Epithelial cell of prostate (primary cell): ENCODE measurements around the gene ZDHHC22.

Source experiments
- DNase-seq: peaks from one replicate; pipeline ENCODE4 v3.0.0-alpha.2; 2011; ENCODE audit warnings: low read depth, low spot score
- H3K27ac ChIP-seq: fragments of 450-650 bp; 2 replicates; pipeline ENCODE4 v1.5.1; 2017; ENCODE audit warnings: mild to moderate bottlenecking

Gene ZDHHC22

DNA sequence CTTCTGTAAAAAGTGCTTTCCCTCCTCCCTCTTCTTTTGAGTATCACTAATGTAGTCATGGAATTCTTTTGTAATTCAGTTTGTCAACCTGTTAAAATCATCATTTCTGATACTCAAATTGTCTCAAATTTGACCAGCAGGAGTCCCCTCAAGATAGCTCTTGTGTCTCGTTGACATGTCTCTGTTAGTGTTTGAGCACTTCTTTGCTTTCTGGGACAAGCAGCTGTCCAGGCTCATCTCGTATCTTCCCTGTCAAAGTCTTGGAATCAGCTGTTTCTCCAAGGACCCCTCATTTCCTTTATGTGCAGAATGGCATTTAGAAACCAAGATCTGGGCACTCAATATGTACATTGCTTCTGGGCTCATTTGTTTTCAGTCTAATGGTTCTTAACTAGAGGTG, 32.8 kb downstream of the ZDHHC22 start:
- no peak overlapping the region for H3K27ac ChIP-seq
- DNase-seq: no peak

- no peak for DNase-seq
- no peak overlapping the region for H3K27ac ChIP-seq
Measured at GRCh38 chr14:77107228-77107627, 34.4 kb downstream of the ZDHHC22 start.

GRCh38 chr14:77106666-77107065, 34.9 kb downstream of the ZDHHC22 start:
- H3K27ac ChIP-seq: no peak overlapping the region
- no peak for DNase-seq

DNA sequence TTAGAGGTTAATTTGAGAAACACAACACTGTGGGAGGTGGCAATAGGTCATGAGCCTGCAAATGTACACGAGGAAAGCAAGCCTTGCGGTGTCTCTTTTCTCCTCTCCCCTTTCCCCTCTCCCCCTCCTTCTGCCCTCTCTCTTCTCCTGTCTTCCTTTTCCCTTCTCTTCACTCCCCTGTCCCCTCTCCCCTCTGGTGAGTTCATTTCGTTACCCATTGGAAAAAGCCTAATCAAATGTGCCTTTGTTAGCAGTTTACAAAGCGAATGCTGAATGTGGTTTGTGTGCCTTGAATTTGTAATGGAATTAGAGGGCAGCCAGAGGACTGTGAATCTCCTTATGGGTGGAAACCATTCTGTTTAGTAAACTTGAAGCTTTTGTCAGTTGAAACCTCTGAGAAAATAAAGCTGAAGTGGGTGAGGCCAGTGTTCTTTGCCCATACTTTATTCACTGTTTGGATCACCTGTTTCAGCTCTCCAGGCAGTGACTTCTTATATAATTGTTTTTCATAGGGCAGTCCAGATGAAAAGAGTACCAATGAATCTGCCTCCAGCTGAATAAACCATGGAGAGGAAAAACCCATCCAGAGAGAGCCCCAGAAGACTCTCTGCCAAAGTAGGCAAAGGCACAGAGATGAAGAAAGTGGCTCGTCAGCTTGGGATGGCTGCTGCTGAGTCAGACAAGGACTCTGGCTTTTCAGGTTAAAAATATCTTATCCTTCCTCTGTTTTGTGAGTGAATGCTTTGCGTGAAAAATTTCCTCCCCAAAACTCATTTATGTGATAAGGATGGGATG, 36.2 kb downstream of the ZDHHC22 start:
- no peak for DNase-seq
- no peak overlapping the region for H3K27ac ChIP-seq

DNA sequence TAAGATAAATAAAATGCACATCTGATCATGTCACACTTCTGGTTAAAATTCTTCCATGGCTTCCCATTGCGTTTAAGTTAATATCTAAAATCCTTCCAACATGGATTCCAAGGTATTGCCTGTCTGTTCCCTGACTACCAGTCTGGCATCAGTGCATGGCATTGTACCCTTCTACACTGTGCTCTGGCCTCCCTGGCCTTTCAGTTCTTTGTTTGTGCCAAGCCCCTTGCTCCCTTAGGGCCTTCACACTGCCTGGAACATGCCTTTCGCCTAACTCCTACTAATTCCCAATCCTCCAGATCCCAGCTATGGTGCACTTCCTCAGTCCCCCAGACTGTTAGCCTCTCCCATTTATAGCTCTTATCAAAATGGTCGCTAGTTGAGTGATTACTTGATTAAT, 37.2 kb downstream of the ZDHHC22 start:
- no peak overlapping the region for H3K27ac ChIP-seq

GRCh38 chr14:77103951-77104350, 37.6 kb downstream of the ZDHHC22 start:
- no peak overlapping the region for H3K27ac ChIP-seq
- DNase-seq: no peak

More for the DNA sequence above, 37.2 kb downstream of the ZDHHC22 start:
- no peak for DNase-seq

DNA sequence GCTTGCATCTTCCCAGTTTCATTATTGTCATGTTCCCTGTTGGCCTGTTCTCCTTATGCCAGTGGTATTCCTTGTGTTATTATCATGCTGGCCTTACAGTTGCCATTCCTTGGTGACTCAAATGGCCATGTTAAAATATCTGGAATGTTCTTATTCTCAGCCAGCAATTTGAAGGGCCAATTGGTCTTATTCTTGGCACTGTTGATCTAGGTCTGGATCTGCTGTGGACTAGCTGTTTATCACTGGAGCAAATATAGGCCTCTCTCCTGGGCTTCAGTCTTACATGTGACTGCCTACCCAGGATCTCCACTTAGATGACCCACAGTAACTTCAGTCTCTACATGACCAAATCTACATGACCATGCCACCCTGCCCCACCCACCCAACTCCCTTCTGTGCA, 38.1 kb downstream of the ZDHHC22 start:
- H3K27ac ChIP-seq: no peak overlapping the region
- DNase-seq: no peak

- no peak overlapping the region for H3K27ac ChIP-seq
- DNase-seq: no peak
Measured at GRCh38 chr14:77102154-77102553, 39.4 kb downstream of the ZDHHC22 start.

DNA sequence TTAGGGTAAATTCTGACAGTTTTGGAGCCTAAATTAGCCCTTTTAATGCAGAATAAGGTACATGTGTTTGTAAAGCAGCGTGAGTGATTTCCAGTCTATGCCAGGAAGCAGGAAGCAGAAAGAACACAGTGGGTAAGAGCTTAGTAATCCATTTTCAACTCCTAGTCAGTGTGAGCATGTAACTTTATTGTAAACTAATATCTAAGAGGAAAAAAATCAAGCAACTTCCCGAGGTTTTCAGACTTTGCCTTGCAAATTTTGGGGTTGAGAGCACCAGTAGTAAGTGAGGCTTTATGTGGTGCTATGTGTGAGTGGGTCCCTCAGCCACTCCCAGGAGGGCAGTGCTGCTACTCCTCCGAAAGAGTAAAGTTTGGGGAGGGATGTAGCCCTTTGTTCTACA, 40.6 kb downstream of the ZDHHC22 start:
- DNase-seq: no peak

GRCh38 chr14:77099425-77100167, 42.0 kb downstream of the ZDHHC22 start:
- no peak for DNase-seq
- no peak overlapping the region for H3K27ac ChIP-seq

More for the DNA sequence above, 40.6 kb downstream of the ZDHHC22 start:
- peak overlapping the region; percentile 20 for H3K27ac ChIP-seq

DNA sequence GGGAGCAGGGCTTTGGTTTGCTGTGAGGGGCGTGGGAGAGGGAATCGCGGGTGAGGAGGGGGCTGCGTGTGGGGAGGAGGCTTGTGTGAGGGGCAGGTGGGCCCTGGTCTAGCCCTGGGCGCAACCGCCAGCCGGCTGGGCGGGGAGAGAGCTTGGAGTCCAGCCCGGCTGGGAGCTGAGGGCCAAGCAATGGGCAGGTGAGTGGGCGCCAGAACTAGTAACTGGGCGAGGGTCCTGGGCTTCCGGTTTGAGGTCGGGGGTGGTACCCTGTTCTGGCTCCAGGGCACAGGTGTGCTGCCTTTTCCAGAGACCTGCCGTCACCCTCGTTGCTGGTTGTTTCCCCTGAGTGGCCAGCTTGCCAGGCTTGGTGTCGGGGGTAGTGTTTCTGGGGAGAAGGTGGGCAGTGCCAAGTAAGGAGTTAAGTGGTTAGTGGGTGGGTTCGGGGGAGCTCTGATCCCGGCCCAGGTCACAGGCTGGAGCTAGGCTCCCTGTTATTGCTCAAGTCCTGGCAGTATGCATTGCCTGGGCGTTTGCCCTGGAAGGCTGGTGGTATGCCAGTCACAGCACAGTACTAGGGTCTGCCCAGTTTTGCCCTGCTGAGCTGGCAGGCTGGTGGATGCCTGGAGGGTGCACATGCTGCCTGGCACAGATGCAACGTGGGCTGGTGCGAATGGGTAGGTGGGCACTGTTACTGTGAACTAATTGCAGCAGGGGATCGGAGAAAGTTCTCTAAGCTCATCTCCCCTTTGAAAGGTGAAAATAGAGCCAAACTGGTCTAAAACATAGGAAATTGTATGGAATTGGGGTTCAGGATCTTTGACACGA, 42.9 kb downstream of the ZDHHC22 start:
- peak overlapping the region; percentile 90 for H3K27ac ChIP-seq
- DNase-seq: no peak

- DNase-seq: peak; percentile 92
Measured at GRCh38 chr14:77097700-77098528, 43.7 kb downstream of the ZDHHC22 start, which contains the start of gene CIPC. Gene CIPC, plus strand, starts transcription at chr14:77098258. Its CDS starts 7,451 bp downstream, at chr14:77105709.

DNA sequence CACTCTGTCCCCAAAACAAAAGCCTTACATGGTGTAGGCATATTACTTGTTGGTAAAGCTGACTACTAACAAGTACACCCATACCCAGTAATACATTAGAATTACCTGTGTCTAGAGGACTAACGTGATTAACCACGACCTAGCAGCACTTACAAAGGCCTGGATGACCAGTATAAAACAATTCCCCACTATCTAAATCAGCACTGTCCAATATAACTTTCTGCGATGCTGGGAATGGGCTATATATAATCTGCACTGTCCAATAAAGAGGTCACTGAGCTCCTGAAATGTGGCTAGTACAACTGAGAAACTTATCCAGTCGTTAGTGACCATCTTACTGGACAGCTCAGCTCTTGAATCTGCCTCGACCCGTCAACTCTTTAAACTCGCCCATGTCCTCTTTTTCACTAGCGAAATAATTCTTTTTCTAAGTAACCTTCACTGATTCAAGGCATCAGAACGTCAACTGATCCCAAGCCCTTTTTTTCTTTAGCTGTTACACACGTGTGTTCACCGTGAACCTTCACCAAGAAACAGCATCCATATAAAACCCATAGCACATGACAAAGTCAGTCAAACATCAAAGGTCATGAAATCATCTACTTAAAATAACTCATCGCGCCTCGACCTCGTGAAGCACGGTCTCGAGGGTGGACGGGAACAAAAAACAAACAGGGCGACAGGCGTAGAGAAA, 44.4 kb downstream of the ZDHHC22 start:
- H3K27ac ChIP-seq: peak overlapping the region; percentile 90

More at GRCh38 chr14:77097700-77098528, 43.7 kb downstream of the ZDHHC22 start, which contains the start of gene CIPC:
- peak within 1 kb of the TSS; percentile 90 for H3K27ac ChIP-seq

GRCh38 chr14:77094672-77095284, 46.8 kb downstream of the ZDHHC22 start:
- no peak overlapping the region for H3K27ac ChIP-seq
- DNase-seq: no peak

More for the DNA sequence above, 44.4 kb downstream of the ZDHHC22 start:
- DNase-seq: no peak

DNA sequence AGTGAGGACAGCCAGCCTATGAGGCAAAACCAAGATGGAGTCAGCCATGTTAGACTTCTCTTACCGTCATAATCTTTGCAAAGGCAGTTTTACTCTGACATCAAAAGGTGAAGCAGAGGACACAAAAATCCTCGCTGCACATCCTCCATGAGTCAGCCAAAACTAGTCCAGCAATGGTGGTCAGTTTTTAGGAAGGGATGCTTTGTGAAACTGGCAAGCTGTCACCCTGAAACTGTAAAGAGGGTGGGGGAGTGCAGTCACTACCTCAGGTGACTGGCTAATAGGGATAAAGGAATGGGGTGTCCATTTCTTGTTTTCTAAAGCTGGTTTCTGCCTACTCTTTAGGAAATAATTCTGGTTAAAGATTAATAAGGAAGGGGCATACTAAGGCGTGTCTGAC, 48.9 kb downstream of the ZDHHC22 start:
- DNase-seq: no peak
- H3K27ac ChIP-seq: no peak overlapping the region

GRCh38 chr14:77091518-77091917, 50.1 kb downstream of the ZDHHC22 start:
- no peak overlapping the region for H3K27ac ChIP-seq
- no peak for DNase-seq

DNA sequence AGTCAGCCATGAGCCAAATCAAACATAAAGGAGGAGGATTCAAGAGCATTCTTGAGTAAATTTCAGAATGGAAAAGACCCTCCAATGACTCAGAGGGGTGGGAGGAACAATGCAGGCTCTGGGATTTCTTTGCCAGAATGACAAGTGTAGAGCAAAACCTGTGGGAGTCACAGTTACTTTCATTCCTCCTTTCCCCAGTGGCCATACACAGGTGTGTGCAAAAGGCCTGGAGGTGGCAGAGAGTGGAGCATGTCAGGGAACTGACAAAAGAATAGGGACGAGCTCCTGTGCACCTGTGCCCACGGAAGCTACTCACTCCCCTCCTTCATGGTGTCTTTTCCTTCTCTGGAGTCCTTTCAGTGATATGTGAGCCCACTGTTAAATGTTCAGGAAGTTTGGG, 52.9 kb downstream of the ZDHHC22 start:
- peak overlapping the region; percentile 68 for H3K27ac ChIP-seq
- DNase-seq: no peak

GRCh38 chr14:77088219-77088618, 53.4 kb downstream of the ZDHHC22 start:
- DNase-seq: peak; percentile 94

DNA sequence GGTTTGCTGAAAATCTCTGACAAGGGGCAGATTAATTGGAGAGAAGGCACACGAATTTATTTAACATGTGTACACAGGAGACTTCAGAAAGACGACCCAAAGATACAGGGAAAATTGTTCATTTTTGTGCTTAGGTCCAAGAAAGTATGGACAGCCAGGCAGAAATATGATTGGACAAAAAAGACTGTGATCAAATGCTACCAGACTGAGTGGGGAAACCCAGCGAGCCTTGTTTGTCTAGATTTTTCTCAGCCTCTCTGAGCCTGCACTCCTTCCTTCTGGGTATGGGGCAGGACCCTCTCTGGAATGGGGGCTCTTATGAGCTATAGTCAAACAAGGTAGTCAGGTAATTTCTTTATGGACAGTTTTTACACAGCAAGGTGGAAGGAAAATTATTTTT, 54.0 kb downstream of the ZDHHC22 start:
- peak overlapping the region; percentile 68 for H3K27ac ChIP-seq
- DNase-seq: no peak

More at GRCh38 chr14:77088219-77088618, 53.4 kb downstream of the ZDHHC22 start:
- peak overlapping the region; percentile 68 for H3K27ac ChIP-seq
